K562 (cell line): ENCODE measurements around the gene BMAL1. TPM values are rescaled to one million over a fixed set of nuclear protein-coding genes. Genes with fewer than 3 reads are reported as not detected.

Experiments
- ATAC-seq: fragments of 200-7000 bp; cut with Tn5 transposase; 3 replicates; pipeline ENCODE4 v1.9.1; 2020; ENCODE audit warnings: moderate library complexity
- BruUV-seq: library from RNA; stranded (reverse); fragments of 400-500 nt; replicated peaks from 2 replicates; lab custom pipeline; 2021; lab: Mats Ljungman, UMichigan
- CTCF ChIA-PET: fragments of 300-600 bp; formaldehyde crosslinking; extraction: SDS; loops from one replicate; lab custom pipeline; 2021; ENCODE audit warnings: low intra/inter-chr PET ratio; lab: Yijun Ruan, JAX
- POLR2A ChIA-PET: fragments of 300-600, 350-650 bp; sonication (Branson Sonifier 250); formaldehyde crosslinking; extraction: SDS; loops from one replicate; lab custom pipeline; 2021; ENCODE audit warnings: antibody characterized with exemption, inconsistent platforms; lab: Yijun Ruan, JAX
- DNase-seq, 4 experiments: peaks; one replicate each; pipeline versions ENCODE4 v3.0.0 to v3.0.0-alpha.2; 2011 to 2018; ENCODE audit warnings: low spot score in 3 of 4, mixed read lengths in 3 of 4; ENCODE audit errors: extremely low read depth in 1 of 4
- FAIRE-seq: peaks from 2 replicates; lab custom pipeline; 2011; peaks lifted over from hg19 to GRCh38; lab: Jason Lieb, UNC
- H2AFZ ChIP-seq: 2 replicates; pipeline ENCODE4 v1.6.0; 2011; ENCODE audit warnings: low read depth, low read length, control low read depth, inconsistent platforms
- H3K27ac ChIP-seq: fragments of 200-600 bp; 3 replicates; pipeline ENCODE4 v1.8.0; 2011; ENCODE audit warnings: low read depth, mild to moderate bottlenecking, control low read depth, inconsistent platforms, low read length, moderate library complexity, mixed read lengths; ENCODE audit errors: extremely low read depth
- H3K27me3 ChIP-seq, 2 experiments: fragments of 300-600 bp in 1 of 2; 2 replicates in 1 of 2; 3 replicates in 1 of 2; pipeline versions ENCODE4 v1.6.0 to v1.8.0; 2011; ENCODE audit warnings: inconsistent platforms in 2 of 2, low read length in 2 of 2, mild to moderate bottlenecking in 1 of 2, mixed read lengths in 1 of 2, moderate library complexity in 1 of 2; ENCODE audit not compliant: control insufficient read depth in 2 of 2, insufficient read depth in 2 of 2
- H3K36me3 ChIP-seq: fragments of 300-600 bp; 3 replicates; pipeline ENCODE4 v1.8.0; 2011; ENCODE audit warnings: mild to moderate bottlenecking, low read length, inconsistent platforms; ENCODE audit not compliant: control insufficient read depth, insufficient read depth
- H3K4me1 ChIP-seq, 2 experiments: fragments of 200-600 bp in 1 of 2; replicated peaks in 1 of 2; 2 replicates in 1 of 2; 3 replicates in 1 of 2; pipeline versions ENCODE4 v1.5.1 to v1.8.0; 2011; ENCODE audit warnings: inconsistent platforms in 2 of 2, low read length in 2 of 2, mild to moderate bottlenecking in 1 of 2, mixed read lengths in 1 of 2, moderate library complexity in 1 of 2; ENCODE audit not compliant: control insufficient read depth in 2 of 2, insufficient read depth in 2 of 2
- H3K4me2 ChIP-seq: 2 replicates; pipeline ENCODE4 v1.6.1; 2011; ENCODE audit warnings: low read length, control low read depth, inconsistent platforms, mixed read lengths; ENCODE audit not compliant: insufficient read depth
- H3K4me3 ChIP-seq: fragments of 200-600 bp; sonication (generic), shearing (Covaris generic); 2 replicates; pipeline ENCODE4 v1.5.1; 2016; ENCODE audit warnings: control low read depth, inconsistent platforms
- H3K79me2 ChIP-seq: fragments of 200-600 bp; 3 replicates; pipeline ENCODE4 v1.8.0; 2011; ENCODE audit warnings: low read length, inconsistent platforms; ENCODE audit not compliant: control insufficient read depth, insufficient read depth
- H3K9ac ChIP-seq, 2 experiments: 2 replicates each; pipeline versions ENCODE4 v1.6.0 to v1.6.1; 2011; ENCODE audit warnings: low read depth in 2 of 2, low read length in 2 of 2, control low read depth in 1 of 2, inconsistent platforms in 1 of 2, mild to moderate bottlenecking in 1 of 2, mixed read lengths in 1 of 2; ENCODE audit not compliant: insufficient read depth in 1 of 2
- H3K9me1 ChIP-seq: one replicate; pipeline ENCODE4 v1.6.0; 2011; ENCODE audit warnings: inconsistent platforms, mild to moderate bottlenecking, low read length, moderate library complexity; ENCODE audit not compliant: control insufficient read depth, insufficient read depth
- H3K9me3 ChIP-seq: replicated peaks from 2 replicates; pipeline ENCODE4 v1.5.1; 2011; ENCODE audit warnings: low read depth, low read length, inconsistent platforms; ENCODE audit not compliant: control insufficient read depth, insufficient read depth
- H4K20me1 ChIP-seq: replicated peaks from 2 replicates; pipeline ENCODE4 v1.6.1; 2011; ENCODE audit warnings: low read length, inconsistent platforms, mixed read lengths; ENCODE audit not compliant: control insufficient read depth, insufficient read depth
- ARID4B ChIP-seq: sonication (generic); formaldehyde crosslinking; IDR thresholded peaks from 2 replicates; pipeline ENCODE4 v1.8.0; 2022; ENCODE audit warnings: mild to moderate bottlenecking, missing genetic modification reagents
- CEBPG ChIP-seq, 3 experiments: fragments of 200-800 bp in 1 of 3; sonication (Bioruptor generic) in 1 of 3; sonication (generic) in 1 of 3; formaldehyde crosslinking in 1 of 3; IDR thresholded peaks in 2 of 3; conservative IDR thresholded peaks in 1 of 3; 2 replicates each; pipeline versions ENCODE4 v1.6.1 to v1.8.0; 2016 to 2022; ENCODE audit warnings: missing compliant biosample characterization in 2 of 3, missing genetic modification characterization in 2 of 3, mild to moderate bottlenecking in 1 of 3, missing genetic modification reagents in 1 of 3
- E2F5 ChIP-seq: sonication (generic); formaldehyde crosslinking; IDR thresholded peaks from 2 replicates; pipeline ENCODE4 v1.8.0; 2022; ENCODE audit warnings: mild to moderate bottlenecking, missing genetic modification reagents
- HMGXB4 ChIP-seq: sonication (generic); formaldehyde crosslinking; IDR thresholded peaks from 2 replicates; pipeline ENCODE4 v1.8.1; 2023; ENCODE audit warnings: mild to moderate bottlenecking, missing genetic modification reagents
- NR0B1 ChIP-seq: fragments of 450-650 bp; IDR thresholded peaks from one replicate; pipeline ENCODE4 v1.6.1; 2018; ENCODE audit warnings: mild to moderate bottlenecking, moderate library complexity; ENCODE audit not compliant: partially characterized antibody
- OTX1 ChIP-seq: fragments of 450-650 bp; formaldehyde crosslinking; IDR thresholded peaks from 2 replicates; pipeline ENCODE4 v1.4.0; 2022; ENCODE audit warnings: mild to moderate bottlenecking
- RBM34 ChIP-seq: fragments of 200-400 bp; formaldehyde crosslinking; IDR thresholded peaks from 2 replicates; pipeline ENCODE4 v1.6.1; 2018; ENCODE audit warnings: low read length, borderline replicate concordance; ENCODE audit not compliant: insufficient read depth
- THRB ChIP-seq: fragments of 450-650 bp; formaldehyde crosslinking; conservative IDR thresholded peaks from 2 replicates; pipeline ENCODE4 v1.4.0; 2022; ENCODE audit warnings: mild to moderate bottlenecking, missing genetic modification characterization
- TRIM24 ChIP-seq, 2 experiments: fragments of 450-650 bp; IDR thresholded peaks; 2 replicates each; pipeline ENCODE4 v1.6.1; 2016
- ZNF224 ChIP-seq: sonication (generic); formaldehyde crosslinking; IDR thresholded peaks from 2 replicates; pipeline ENCODE4 v1.8.0; 2022; ENCODE audit warnings: mild to moderate bottlenecking, missing genetic modification reagents
- WGBS: fragments of 100-300 bp; shearing (Covaris generic); methylation state at CpG from one replicate; pipeline ENCODE4 v1.1.6; 2016; ENCODE audit warnings: low coverage, mixed read lengths; ENCODE audit not compliant: insufficient coverage; ENCODE audit errors: missing lambda C conversion rate; 5-methylcytosine and 5-hydroxymethylcytosine counted together
- in situ Hi-C: fragments of 300-500 bp; cut with MboI; formaldehyde crosslinking; loops from 4 replicates; pipeline ENCODE4 v1.15.0; 2018; ENCODE audit warnings: inconsistent platforms, mixed read lengths
- intact Hi-C: fragments of 100-400 bp; cut with micrococcal nuclease; formaldehyde crosslinking; loops from 2 replicates; pipeline ENCODE4 v1.14.2; 2022
- polyA plus RNA-seq, 8 experiments: library from polyadenylated mRNA; depleted of rRNA in 4 of 8; stranded (reverse) in 5 of 8; unstranded in 3 of 8; fragments of >200 nt; fragmentation: Nextera tagmentation in 2 of 8; fragmentation: Illumina TruSeq in 1 of 8; extraction: Ambion mirVana in 2 of 8; extraction: Trizol in 1 of 8; gene quantifications; 2 replicates each; pipeline versions ENCODE4 v1.2.1 to v1.2.3, GENCODE V29; 2011 to 2014; ENCODE audit warnings: inconsistent platforms in 1 of 8, missing spikeins in 1 of 8
- total RNA-seq, 7 experiments: library from RNA; depleted of rRNA in 6 of 7; stranded (reverse); fragments of >200 nt in 6 of 7; fragmentation: Illumina TruSeq in 2 of 7; extraction: Trizol in 2 of 7; gene quantifications; 2 replicates each; pipeline versions ENCODE4 v1.2.1 to v1.2.3, GENCODE V29; 2011 to 2021; ENCODE audit warnings: low replicate concordance in 1 of 7

BMAL1 gene
- total and polyA plus RNA-seq, 9 of the 15 experiments (the other 6 are each of a cell fraction or from before 2014, with no cell fraction given), result 0.14 to 2.4 (median 0.64) TPM

GRCh38 chr11:13260201-13260962, 17.2 kb upstream of the BMAL1 start:
- no peaks in the 10 kb centered on the region for H3K79me2 ChIP-seq
- H2AFZ ChIP-seq, result no peak overlapping the region
- no peaks in the 10 kb centered on the region for H3K9me3 ChIP-seq
- H3K27me3 ChIP-seq, result peaks cover 6 to 32% of the 10 kb centered on the region in 2 experiments; a peak in 4 of 5 replicates
- H4K20me1 ChIP-seq, result no peaks in the 10 kb centered on the region
- CTCF ChIA-PET, result no interaction called here
- no peak for DNase-seq
- no peaks in the 10 kb centered on the region for H3K9me1 ChIP-seq
- WGBS, result 5% methylated on average over 7 of the region's 7 CpGs
- H3K4me1 ChIP-seq, result no peaks in the 10 kb centered on the region; a peak in 2 of 5 replicates
- no peak overlapping the region for H3K9ac ChIP-seq
- in situ Hi-C loops (no loop called here), intact Hi-C loops (no loop called here)
- POLR2A ChIA-PET, result interaction anchor here (0.5 to 0.6 kb wide), 3 partner anchors 30 to 185 kb away, joined by 3 to 4 read pairs (median 4); no protein-coding TSS in a partner anchor
- no peak overlapping the region for H3K27ac ChIP-seq
- no peak overlapping the region for H3K4me3 ChIP-seq
- no peak for ATAC-seq
- H3K36me3 ChIP-seq, result no peaks in the 10 kb centered on the region
- no peak for FAIRE-seq
- H3K4me2 ChIP-seq, result no peak overlapping the region
- no TSS peak for BruUV-seq
- TF ChIP-seq NR0B1, result no peak
- TF ChIP-seq CEBPG (CRISPR knock-in tag; IDR thresholded peaks at IDR 0.05), result no peak
- TF ChIP-seq CEBPG (tag; conservative IDR thresholded peaks at IDR 0.05 in 1 of 2, IDR thresholded peaks at IDR 0.05 in 1 of 2), result no peak
- no peak for TF ChIP-seq THRB (CRISPR knock-in tag)
- no peak for TF ChIP-seq E2F5 (CRISPR knock-in tag)
- no peak for TF ChIP-seq ARID4B (CRISPR knock-in tag)
- TF ChIP-seq HMGXB4 (CRISPR knock-in tag), result no peak
- no peak for TF ChIP-seq TRIM24 (IDR thresholded peaks at IDR 0.05)
- no peak for TF ChIP-seq OTX1
- no peak for TF ChIP-seq RBM34
- no peak for TF ChIP-seq ZNF224 (CRISPR knock-in tag)
